ENCODE measurements around the gene MBD2.

The MBD2 gene

GRCh38 chr18:54192900-54193299, 31.6 kb downstream of the MBD2 start:
- no peak for DNase-seq

GRCh38 chr18:54192415-54192814, 32.1 kb downstream of the MBD2 start:
- DNase-seq: no peak

GRCh38 chr18:54191352-54191751, 33.1 kb downstream of the MBD2 start:
- no peak for DNase-seq

- DNase-seq: no peak
These were observed 37.1 kb downstream of the MBD2 start for GRCh38 chr18:54187372-54187771.

- DNase-seq: no peak
These were observed 39.6 kb downstream of the MBD2 start for GRCh38 chr18:54184836-54185235.

GRCh38 chr18:54183390-54183789, 41.1 kb downstream of the MBD2 start:
- DNase-seq: no peak

- DNase-seq: no peak
These were observed 42.4 kb downstream of the MBD2 start for GRCh38 chr18:54181856-54182602.

- no peak for DNase-seq
These were observed 50.4 kb downstream of the MBD2 start for GRCh38 chr18:54173980-54174630.

- no peak for DNase-seq
These were observed 51.2 kb downstream of the MBD2 start for GRCh38 chr18:54173250-54173649.

GRCh38 chr18:54169431-54170403, 54.8 kb downstream of the MBD2 start:
- no peak for DNase-seq

GRCh38 chr18:54165450-54165849, 59.0 kb downstream of the MBD2 start:
- no peak for DNase-seq

- no peak for DNase-seq
These were observed 61.0 kb downstream of the MBD2 start for GRCh38 chr18:54163453-54163852.

GRCh38 chr18:54162431-54162830, 62.0 kb downstream of the MBD2 start:
- DNase-seq: no peak

GRCh38 chr18:54161267-54161666, 63.2 kb downstream of the MBD2 start:
- no peak for DNase-seq

GRCh38 chr18:54159906-54160305, 64.6 kb downstream of the MBD2 start:
- DNase-seq: no peak

GRCh38 chr18:54157646-54158385, 66.7 kb downstream of the MBD2 start:
- no peak for DNase-seq

GRCh38 chr18:54155412-54155811, 69.1 kb downstream of the MBD2 start:
- DNase-seq: no peak

- DNase-seq: no peak
These were observed 70.2 kb downstream of the MBD2 start for GRCh38 chr18:54154231-54154630.

- DNase-seq: no peak
These were observed 73.1 kb downstream of the MBD2 start for GRCh38 chr18:54151376-54151775.

- no peak for DNase-seq
These were observed 74.2 kb downstream of the MBD2 start for GRCh38 chr18:54150226-54150625.

GRCh38 chr18:54149078-54149697, 75.3 kb downstream of the MBD2 start:
- no peak for DNase-seq

GRCh38 chr18:54148678-54149077, 75.8 kb downstream of the MBD2 start:
- no peak for DNase-seq

All from NCI-H446 treated with DMSO at 0.1 percent for 48 hours (cell line).